K562 (cell line): ENCODE results near the gene ALK.

Experiments used
- CTCF ChIP-seq, 3 experiments: IDR thresholded peaks in 2 of 3; conservative IDR thresholded peaks in 1 of 3; 2 replicates each; pipeline ENCODE4 v1.5.1; 2011 to 2012; ENCODE audit warnings: low read length in 3 of 3, mild to moderate bottlenecking in 3 of 3, control low read depth in 2 of 3, improper control_type of control experiment in 1 of 3, inconsistent platforms in 1 of 3, low read depth in 1 of 3, mixed read lengths in 1 of 3, moderate library complexity in 1 of 3; ENCODE audit not compliant: insufficient read depth in 2 of 3
- EP300 ChIP-seq: IDR thresholded peaks from 2 replicates; pipeline ENCODE4 v1.6.1; 2012; ENCODE audit warnings: low read length, improper control_type of control experiment
- KDM1A ChIP-seq, 2 experiments: fragments of 450-650 bp; IDR thresholded peaks; 2 replicates each; pipeline ENCODE4 v1.6.1; 2016; ENCODE audit warnings: mild to moderate bottlenecking in 2 of 2
- POLR2A ChIP-seq: fragments of 450-650 bp; conservative IDR thresholded peaks from 2 replicates; pipeline ENCODE4 v1.6.1; 2016

DNA sequence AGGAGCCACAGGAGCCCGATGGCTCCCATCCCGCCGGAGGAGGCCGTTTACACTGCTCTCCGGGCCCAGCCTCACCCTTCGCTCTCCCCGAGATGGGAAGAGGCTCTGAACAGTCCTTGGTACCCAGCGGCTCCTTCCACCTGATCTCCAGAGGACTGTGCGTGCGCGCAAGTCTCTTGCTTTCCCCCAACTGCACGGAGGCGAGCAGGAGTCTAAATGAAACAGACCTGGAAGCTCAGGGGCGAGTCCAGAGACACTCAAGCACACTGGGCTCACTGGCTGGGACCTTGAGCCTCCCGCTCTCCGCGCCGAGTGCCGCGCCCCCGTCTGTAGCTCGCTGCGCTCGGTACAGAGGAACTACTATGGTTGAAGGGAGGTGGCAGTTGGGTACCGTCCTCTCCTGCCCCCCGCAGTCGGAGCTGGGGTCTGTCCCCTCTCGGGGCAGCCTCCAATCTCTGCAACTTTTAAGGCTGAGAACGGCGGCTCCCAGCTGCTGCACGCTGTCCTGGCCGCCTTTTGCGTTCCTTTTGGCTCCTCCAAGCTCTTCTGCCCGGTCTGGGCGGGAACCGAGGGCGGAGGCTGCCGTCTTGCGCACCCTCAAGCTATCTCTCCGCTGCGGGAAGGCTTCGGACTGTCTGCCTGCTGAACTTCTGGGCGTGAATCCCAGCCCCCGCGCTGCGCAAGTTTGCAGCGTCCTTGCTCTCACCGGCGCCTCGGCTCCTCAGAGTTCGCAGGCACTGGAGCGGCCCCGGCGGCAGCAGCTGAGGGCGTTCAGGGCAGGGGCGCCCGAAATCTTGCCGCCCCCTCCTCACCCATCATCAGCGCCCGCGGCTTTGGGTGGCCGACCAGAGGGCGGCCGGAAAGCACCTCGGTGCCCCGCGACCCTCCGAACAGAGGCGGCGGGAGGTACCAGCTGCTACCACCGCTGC lies 491 bp downstream of the ALK start:
- no peak for TF ChIP-seq CTCF (IDR thresholded peaks at IDR 0.05 in 2 of 3, conservative IDR thresholded peaks at IDR 0.05 in 1 of 3; ENCODE audit: insufficient read depth in 2 of 3, low read depth in 1 of 3, low read length in 3 of 3)
- no peak for TF ChIP-seq EP300
- no peak for TF ChIP-seq KDM1A (IDR thresholded peaks at IDR 0.05)
- TF ChIP-seq POLR2A, result no peak
